Right atrium auricular region (tissue), 2 donors: ENCODE results near the gene CMC1. TPM values are rescaled to one million over a fixed set of nuclear protein-coding genes. Genes with fewer than 3 reads are reported as not detected.

Source experiments
- DNase-seq: peaks from one replicate; pipeline ENCODE4 v3.0.0-alpha.2; 2019; ENCODE audit warnings: low spot score
- H3K27ac ChIP-seq, 2 donors: fragments of 200-600 bp; sonication (generic); 1 replicate in 1 of 2; 2 replicates in 1 of 2; pipeline ENCODE4 v1.5.1; 2016 to 2019
- H3K27me3 ChIP-seq, 2 donors: fragments of 200-600 bp; sonication (generic); one replicate each; pipeline versions ENCODE4 v1.5.1 to v1.6.0; 2017 to 2019
- H3K36me3 ChIP-seq: fragments of 200-600 bp; sonication (generic); one replicate; pipeline ENCODE4 v1.5.1; 2016
- H3K4me1 ChIP-seq, 2 donors: fragments of 200-600 bp; sonication (generic); one replicate each; pipeline versions ENCODE4 v1.5.1 to v1.6.0; 2017 to 2019
- H3K4me3 ChIP-seq, 2 donors: fragments of 200-600 bp; sonication (generic); 1 replicate in 1 of 2; 2 replicates in 1 of 2; pipeline ENCODE4 v1.5.1; 2017 to 2019; ENCODE audit warnings: mild to moderate bottlenecking in 1 of 2, moderate library complexity in 1 of 2
- H3K9me3 ChIP-seq, 2 donors: fragments of 200-600 bp; sonication (generic); one replicate each; pipeline ENCODE4 v1.5.1; 2019
- CTCF ChIP-seq, 2 donors: fragments of 200-600 bp; sonication (generic); IDR thresholded peaks; one replicate each; pipeline ENCODE4 v1.5.1; 2019; ENCODE audit warnings: antibody characterized with exemption in 2 of 2
- total RNA-seq, 2 donors: library from RNA; depleted of rRNA; stranded (reverse); fragments of >200 nt; gene quantifications; one replicate each; pipeline ENCODE4 v1.1.0, GENCODE V29; 2016

Gene CMC1
- total RNA-seq, 2 donors from 2014 or later, result 27.4 to 41.8 TPM

- peak overlapping the region; percentile 98 for H3K27ac ChIP-seq
- no peaks in the 10 kb centered on the region for H3K27me3 ChIP-seq
- TF ChIP-seq CTCF (IDR thresholded peaks at IDR 0.05), result peak in 1 of 2 donors; percentile 4
- H3K4me3 ChIP-seq, result peak overlapping the region; percentile 70 to 79
- peaks cover 0 to 49% of the 10 kb centered on the region in 2 donors for H3K4me1 ChIP-seq
- peaks cover 9% of the 10 kb centered on the region for H3K36me3 ChIP-seq
- H3K9me3 ChIP-seq, result peaks cover 0 to 9% of the 10 kb centered on the region in 2 donors
- no peak for DNase-seq
These were observed 108.1 kb downstream of the CMC1 start for GRCh38 chr3:28349469-28350000.

Other genes starting within 250 kb of the CMC1 start
- 1 to 10 TPM; 1.2 to 3.4 TPM for gene ZCWPW2, start 107.1 kb downstream of the CMC1 start, total RNA-seq
- gene AZI2, start 107.2 kb downstream of the CMC1 start, total RNA-seq, result 10 to 100 TPM; 21.8 to 49.2 TPM